OCI-LY3 (cell line): ENCODE results near the gene SNAP29.
"Not testable (repeated sequence)": the region's sequence is repeated elsewhere in the genome, so short reads cannot be mapped to it uniquely, and the experiment has no call there.

Source experiments
- H2AFZ ChIP-seq: fragments of 200-600, 300-600 bp; shearing (Covaris generic); 2 replicates; pipeline ENCODE4 v1.6.0; 2014; ENCODE audit warnings: antibody characterized with exemption, low read depth, low read length
- H3K27ac ChIP-seq: fragments of 200-600, 300-600 bp; sonication (generic); 2 replicates; pipeline ENCODE4 v1.5.1; 2014; ENCODE audit warnings: mild to moderate bottlenecking, low read length, moderate library complexity, mixed read lengths
- H3K27me3 ChIP-seq: fragments of 200-600, 300-600 bp; sonication (generic); 2 replicates; pipeline ENCODE4 v1.6.1; 2014; ENCODE audit warnings: low read depth, low read length, mixed read lengths
- H3K36me3 ChIP-seq: fragments of 200-600, 300-600 bp; sonication (generic); replicated peaks from 2 replicates; pipeline ENCODE3; 2014; ENCODE audit warnings: low read depth, low read length, mixed read lengths
- H3K4me1 ChIP-seq: fragments of 300-600, 200-600 bp; sonication (generic); 2 replicates; pipeline ENCODE4 v1.6.1; 2014; ENCODE audit warnings: low read length, mixed read lengths
- H3K4me2 ChIP-seq: fragments of 200-600, 300-600 bp; sonication (generic); 2 replicates; pipeline ENCODE4 v1.6.1; 2014; ENCODE audit warnings: low read length, mixed read lengths
- H3K4me3 ChIP-seq: fragments of 300-600, 200-600 bp; sonication (generic); 2 replicates; pipeline ENCODE4 v1.5.1; 2014; ENCODE audit warnings: antibody characterized with exemption, mild to moderate bottlenecking, low read length, moderate library complexity
- H3K79me2 ChIP-seq: fragments of 300-600, 200-600 bp; shearing (Covaris generic); 2 replicates; pipeline ENCODE4 v1.6.1; 2014; ENCODE audit warnings: mild to moderate bottlenecking, low read length, mixed read lengths
- H3K9ac ChIP-seq: fragments of 300-600, 200-600 bp; shearing (Covaris generic); 2 replicates; pipeline ENCODE4 v1.6.0; 2014; ENCODE audit warnings: mild to moderate bottlenecking, low read length, moderate library complexity
- H3K9me3 ChIP-seq: fragments of 200-600, 300-600 bp; shearing (Covaris generic); 2 replicates; pipeline ENCODE4 v1.6.1; 2014; ENCODE audit warnings: low read length, mixed read lengths; ENCODE audit not compliant: insufficient read depth
- H4K20me1 ChIP-seq: fragments of 200-600, 300-600 bp; sonication (generic); 2 replicates; pipeline ENCODE4 v1.6.1; 2016; ENCODE audit warnings: low read length, mixed read lengths; ENCODE audit not compliant: insufficient read depth
- CTCF ChIP-seq: fragments of 200-600, 300-600 bp; sonication (generic); IDR thresholded peaks from 2 replicates; pipeline ENCODE4 v1.5.1; 2014; ENCODE audit warnings: antibody characterized with exemption, low read length, low read depth
- EZH2phosphoT487 ChIP-seq: fragments of 200-600 bp; shearing (Covaris generic); IDR thresholded peaks from 2 replicates; pipeline ENCODE4 v1.6.1; 2018; ENCODE audit warnings: antibody characterized with exemption, mixed run types, low read depth

The SNAP29 gene

DNA sequence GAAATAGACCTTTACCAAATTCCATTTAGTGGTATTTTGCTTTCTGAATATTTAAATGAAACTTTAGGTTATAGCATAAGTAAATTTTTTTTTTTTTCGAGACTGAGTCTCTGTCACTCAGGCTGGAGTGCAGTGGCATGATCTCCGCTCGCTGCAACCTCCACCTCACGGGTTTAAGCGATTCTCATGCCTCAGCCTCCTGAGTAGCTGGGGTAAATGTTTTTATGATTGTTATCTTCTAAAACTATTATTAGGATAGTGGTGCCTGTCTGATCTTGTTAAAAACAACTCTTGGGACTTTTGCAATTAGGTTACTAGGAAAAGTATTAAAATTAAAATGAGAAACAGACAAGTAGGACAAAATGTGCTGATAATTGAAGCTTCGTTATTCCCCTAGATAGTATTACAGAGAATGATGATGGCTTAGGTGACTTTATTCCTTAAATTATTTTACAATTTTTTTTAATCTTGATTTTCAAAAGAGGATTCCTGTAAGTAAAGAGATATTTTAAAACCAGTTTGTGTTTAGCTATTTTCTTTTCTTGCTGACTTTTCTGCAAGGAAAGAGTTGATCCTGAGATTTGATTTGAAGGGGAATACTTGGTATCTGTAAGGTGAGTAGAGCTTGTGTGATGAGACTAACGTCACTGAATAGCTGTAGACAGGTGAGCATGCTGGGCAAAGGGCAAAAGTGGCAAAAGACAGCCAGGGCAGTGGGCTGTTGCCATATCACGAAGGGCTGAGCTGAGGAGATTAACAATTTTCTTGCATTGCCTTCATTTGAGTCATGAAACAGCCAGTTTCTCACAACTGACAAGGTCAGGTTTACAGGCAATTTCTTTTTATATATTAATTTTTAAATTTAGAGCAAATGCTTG lies 79.2 kb downstream of the SNAP29 start:
- H3K27ac ChIP-seq: no peak overlapping the region
- peaks cover 95% of the 10 kb centered on the region for H4K20me1 ChIP-seq
- peaks cover 100% of the 10 kb centered on the region for H3K79me2 ChIP-seq
- no peak overlapping the region for H2AFZ ChIP-seq
- H3K9ac ChIP-seq: no peak overlapping the region
- TF ChIP-seq CTCF (no peak), EZH2phosphoT487 (no peak)
- H3K27me3 ChIP-seq: no peaks in the 10 kb centered on the region
- H3K4me1 ChIP-seq: peaks cover 24% of the 10 kb centered on the region
- peaks cover 48% of the 10 kb centered on the region for H3K36me3 ChIP-seq
- no peak overlapping the region for H3K4me3 ChIP-seq
- peak overlapping the region; percentile 10; the same call in 1 of the 2 replicates for H3K4me2 ChIP-seq
- no peaks in the 10 kb centered on the region for H3K9me3 ChIP-seq

DNA sequence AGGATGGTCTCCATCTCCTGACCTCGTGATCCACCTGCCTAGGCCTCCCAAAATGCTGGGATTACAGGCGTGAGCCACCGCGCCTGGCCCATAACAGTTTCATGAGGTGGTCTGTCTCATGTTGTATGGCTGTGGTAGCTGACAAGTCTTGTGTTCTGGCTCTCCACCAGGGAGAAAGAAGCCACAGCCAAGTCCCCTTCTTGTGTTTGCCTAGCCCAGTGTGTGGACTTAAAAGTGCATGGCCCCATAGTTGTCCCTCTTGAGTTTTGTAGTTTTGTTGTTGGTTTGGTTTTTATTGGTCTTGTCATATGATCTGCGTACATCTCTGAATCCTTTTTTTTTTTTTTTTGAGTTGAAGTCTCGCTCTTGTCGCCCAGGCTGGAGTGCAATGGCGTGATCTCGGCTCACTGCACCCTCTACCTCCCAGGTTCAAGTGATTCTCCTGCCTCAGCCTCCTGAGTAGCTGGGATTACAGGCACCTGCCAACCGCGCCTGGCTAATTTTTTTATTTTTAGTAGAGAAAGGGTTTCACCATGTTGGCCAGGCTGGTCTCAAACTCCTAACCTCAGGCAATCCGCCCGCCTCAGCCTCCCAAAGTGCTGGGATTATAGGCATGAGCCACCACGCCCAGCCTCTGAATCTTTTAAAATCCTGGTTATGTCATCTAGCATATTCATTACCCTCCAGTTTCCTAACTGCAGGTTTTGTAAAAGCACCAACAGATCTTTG lies 80.8 kb downstream of the SNAP29 start:
- not testable (repeated sequence) for H3K4me3 ChIP-seq, H3K9ac ChIP-seq, H3K27ac ChIP-seq, H3K4me2 ChIP-seq, H3K9me3 ChIP-seq, H2AFZ ChIP-seq, H3K27me3 ChIP-seq
- H3K36me3 ChIP-seq: peaks cover 44% of the 10 kb centered on the region
- peaks cover 100% of the 10 kb centered on the region for H3K79me2 ChIP-seq
- H4K20me1 ChIP-seq: peaks cover 94% of the 10 kb centered on the region
- peaks cover 24% of the 10 kb centered on the region for H3K4me1 ChIP-seq

GRCh38 chr22:20940186-20940651 lies 81.4 kb downstream of the SNAP29 start:
- peaks cover 96% of the 10 kb centered on the region for H4K20me1 ChIP-seq
- peaks cover 100% of the 10 kb centered on the region for H3K79me2 ChIP-seq
- H3K9ac ChIP-seq: no peak overlapping the region
- TF ChIP-seq CTCF: no peak
- no peak for TF ChIP-seq EZH2phosphoT487
- H3K4me2 ChIP-seq: no peak overlapping the region
- H2AFZ ChIP-seq: no peak overlapping the region
- H3K9me3 ChIP-seq: no peaks in the 10 kb centered on the region
- peaks cover 44% of the 10 kb centered on the region for H3K36me3 ChIP-seq
- no peaks in the 10 kb centered on the region for H3K27me3 ChIP-seq
- H3K4me3 ChIP-seq: no peak overlapping the region
- peaks cover 24% of the 10 kb centered on the region for H3K4me1 ChIP-seq
- H3K27ac ChIP-seq: no peak overlapping the region
